Measurements from ENCODE around the gene POLG2. TPM values are rescaled to one million over a fixed set of nuclear protein-coding genes. Genes with fewer than 3 reads are reported as not detected.
"Not testable (repeated sequence)": the region's sequence is repeated elsewhere in the genome, so short reads cannot be mapped to it uniquely, and the experiment has no call there.

Gene POLG2
- total and polyA plus RNA-seq, 2 of the 8 experiments (the other 6 are each of a cell fraction or from before 2014, with no cell fraction given) = 9.7 to 34.3 TPM

DNA sequence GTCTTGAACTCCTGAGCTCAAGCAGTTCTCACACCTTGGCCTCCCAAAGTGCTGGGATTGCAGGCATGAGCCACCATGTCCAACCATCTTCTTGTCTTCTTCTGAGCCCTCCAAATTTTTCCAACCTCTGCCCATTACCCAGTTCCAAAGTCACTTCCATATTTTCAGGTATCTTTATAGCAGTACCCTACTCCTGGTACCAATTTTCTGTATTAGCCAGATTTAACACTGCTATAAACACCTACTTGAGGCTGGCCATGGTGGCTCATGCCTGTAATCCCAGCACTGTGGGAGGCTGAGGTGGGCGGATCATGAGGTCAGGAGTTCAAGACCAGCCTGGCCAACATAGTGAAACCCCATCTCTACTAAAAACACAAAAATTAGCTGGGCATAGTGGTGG, 57.3 kb downstream of the POLG2 start:
- H2BK5ac ChIP-seq (ENCODE audit: low read depth, low read length); H2BK15ac ChIP-seq (ENCODE audit: low read length); H4K20me1 ChIP-seq (replicated peaks in 1 of 2; ENCODE audit: control insufficient read depth in 1 of 2, insufficient read depth in 2 of 2, low read length in 2 of 2); H2BK12ac ChIP-seq (ENCODE audit: low read depth, low read length); H3K36me3 ChIP-seq (ENCODE audit: control insufficient read depth in 2 of 4, insufficient read depth in 4 of 4, low read length in 3 of 4); H3K14ac ChIP-seq (ENCODE audit: insufficient read length); H2AK5ac ChIP-seq (ENCODE audit: low read depth, low read length); H3K18ac ChIP-seq (ENCODE audit: extremely low read depth, low read length); H3K23ac ChIP-seq (ENCODE audit: insufficient read length); H3K4ac ChIP-seq (replicated peaks; ENCODE audit: insufficient read length, low read depth, low read length); H3K4me1 ChIP-seq (replicated peaks in 1 of 4; ENCODE audit: control insufficient read depth in 3 of 4, insufficient read depth in 4 of 4, low read length in 3 of 4); H3K9ac ChIP-seq (replicated peaks in 1 of 4; ENCODE audit: extremely low read depth in 1 of 4, low read depth in 3 of 4, low read length in 3 of 4); H4K5ac ChIP-seq (ENCODE audit: insufficient read length, low read depth, low read length); H3K79me2 ChIP-seq (ENCODE audit: control insufficient read depth in 1 of 2, insufficient read depth in 2 of 2, low read length in 2 of 2); FAIRE-seq; H3K79me1 ChIP-seq (ENCODE audit: low read depth, low read length); H3K4me2 ChIP-seq (ENCODE audit: insufficient read depth in 1 of 2, low read depth in 2 of 2, low read length in 2 of 2); H2BK20ac ChIP-seq (ENCODE audit: low read length); H3K56ac ChIP-seq (replicated peaks; ENCODE audit: insufficient read length, low read depth, low read length); H4K8ac ChIP-seq (ENCODE audit: extremely low read depth, insufficient read depth, low read length); H3K4me3 ChIP-seq (ENCODE audit: extremely low read depth in 1 of 4, insufficient read depth in 2 of 4, low read depth in 3 of 4, low read length in 4 of 4); H3K23me2 ChIP-seq (ENCODE audit: low read depth, low read length); POLR2A ChIA-PET (ENCODE audit: partially characterized antibody); H4K91ac ChIP-seq (replicated peaks; ENCODE audit: insufficient read length, low read length); H2BK120ac ChIP-seq (replicated peaks; ENCODE audit: low read depth, low read length); H3K27ac ChIP-seq (ENCODE audit: low read depth, low read length); H3K27me3 ChIP-seq (replicated peaks in 1 of 4; ENCODE audit: control insufficient read depth in 3 of 4, extremely low read depth in 1 of 4, insufficient read depth in 3 of 4, low read length in 3 of 4); DNase-seq (ENCODE audit: low read depth in 1 of 2, low spot score in 2 of 2); H2AFZ ChIP-seq (ENCODE audit: low read length): not testable (repeated sequence)
- peaks cover 26 to 40% of the 10 kb centered on the region in 2 experiments for H3K9me3 ChIP-seq (ENCODE audit: insufficient read depth in 2 of 2, low read depth in 1 of 2, low read length in 1 of 2)
- WGBS, 2 experiments (ENCODE audit: extremely low coverage in 1 of 2, insufficient coverage in 1 of 2, insufficient read length in 1 of 2, insufficient replicate concordance in 2 of 2, low coverage in 1 of 2, low lambda C conversion rate in 2 of 2, missing lambda C conversion rate in 1 of 2) = 100% methylated on average over 1 of the region's 1 CpG; no CpG with 5 or more reads in 1 of the 2 experiments
- CTCF ChIA-PET (ENCODE audit: partially characterized antibody) = interaction anchor here (0.9 to 1.3 kb wide), 2 partner anchors 12 to 39 kb away, joined by 3 to 5 read pairs; no protein-coding TSS in a partner anchor
